ENCODE results near the gene NELFB. TPM values are rescaled to one million over a fixed set of nuclear protein-coding genes. Genes with fewer than 3 reads are reported as not detected.

NELFB gene
- total and polyA plus RNA-seq, 2 of the 4 experiments (the other 2 are of a cell fraction) = 36.9 to 66.0 TPM

GRCh38 chr9:137269231-137269772, 14.2 kb downstream of the NELFB start:
- BruUV-seq (replicated peaks) = no TSS peak
- ChIA-PET POLR2A (ENCODE audit: unreplicated experiment) (no interaction called here), CTCF (no interaction called here)
- H3K18ac ChIP-seq (ENCODE audit: low read depth, low read length) = no peak overlapping the region
- H4K8ac ChIP-seq (ENCODE audit: low read depth in 2 of 2, low read length in 2 of 2) = peak overlapping the region in 1 of 2 experiments; percentile 39; a peak in 1 of 4 replicates
- H3K56ac ChIP-seq (ENCODE audit: extremely low read depth, insufficient read depth, low read length) = no peak overlapping the region
- H3K14ac ChIP-seq (replicated peaks; ENCODE audit: low read depth, low read length) = 0 out of 2 replicates have a peak overlapping the region, but pooled peaks have one; percentile 55
- no peak overlapping the region for H3K4me3 ChIP-seq (ENCODE audit: insufficient read depth, low read depth, low read length)
- DNase-seq (peak; percentile 60), ATAC-seq (ENCODE audit: low read depth) (peak; percentile 77)
- peaks cover 29% of the 10 kb centered on the region for H4K20me1 ChIP-seq (ENCODE audit: insufficient read depth, low read length)
- H3K4ac ChIP-seq (ENCODE audit: low read depth, low read length) = peak overlapping the region; percentile 72
- H3K4me1 ChIP-seq (ENCODE audit: control insufficient read depth, insufficient read depth, low read length) = peaks cover 12% of the 10 kb centered on the region
- H2AK5ac ChIP-seq (ENCODE audit: low read depth, low read length) = peak overlapping the region; percentile 93
- H3K9me3 ChIP-seq (ENCODE audit: control insufficient read depth, insufficient read depth, low read length) = no peaks in the 10 kb centered on the region
- H4K5ac ChIP-seq (ENCODE audit: low read depth, low read length) = no peak overlapping the region
- peak overlapping the region; percentile 51 for H2BK5ac ChIP-seq (ENCODE audit: low read depth, low read length, poor library complexity, severe bottlenecking)
- TF ChIP-seq MXI1 (IDR thresholded peaks at IDR 0.05; ENCODE audit: borderline replicate concordance, low read depth, low read length) (peak; percentile 48; the same call in 1 of the 2 replicates), BHLHE40 (IDR thresholded peaks at IDR 0.05; ENCODE audit: low read depth, low read length) (peak; percentile 70), POLR2A (IDR thresholded peaks at IDR 0.05; ENCODE audit: low read depth, low read length) (no peak), CEBPB (IDR thresholded peaks at IDR 0.05; ENCODE audit: low read depth, low read length) (peak; percentile 50)
- TF ChIP-seq, protein P1, sequence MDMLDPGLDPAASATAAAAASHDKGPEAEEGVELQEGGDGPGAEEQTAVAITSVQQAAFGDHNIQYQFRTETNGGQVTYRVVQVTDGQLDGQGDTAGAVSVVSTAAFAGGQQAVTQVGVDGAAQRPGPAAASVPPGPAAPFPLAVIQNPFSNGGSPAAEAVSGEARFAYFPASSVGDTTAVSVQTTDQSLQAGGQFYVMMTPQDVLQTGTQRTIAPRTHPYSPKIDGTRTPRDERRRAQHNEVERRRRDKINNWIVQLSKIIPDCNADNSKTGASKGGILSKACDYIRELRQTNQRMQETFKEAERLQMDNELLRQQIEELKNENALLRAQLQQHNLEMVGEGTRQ (IDR thresholded peaks at IDR 0.05; ENCODE audit: low read depth, low read length) = peak; percentile 88
- H3K36me3 ChIP-seq (ENCODE audit: control insufficient read depth, insufficient read depth, low read length) = peaks cover 61% of the 10 kb centered on the region
- dilution Hi-C loops (cut with HindIII; ENCODE audit: low sequenced_read_pairs, unreplicated experiment) (no loop called here), in situ Hi-C loops (cut with MboI; ENCODE audit: low sequenced_read_pairs) (no loop called here), intact Hi-C loops (cut with micrococcal nuclease) (no loop called here)
- peak overlapping the region; percentile 36; the same call in 1 of the 2 replicates for H3K27ac ChIP-seq (ENCODE audit: insufficient read depth, low read length)
- H3K9me1 ChIP-seq (ENCODE audit: insufficient read depth, low read length) = peaks cover 14% of the 10 kb centered on the region
- H3K27me3 ChIP-seq (ENCODE audit: control insufficient read depth, insufficient read depth, low read length) = no peaks in the 10 kb centered on the region
- H2AFZ ChIP-seq (replicated peaks; ENCODE audit: low read length, poor library complexity) = peak overlapping the region; percentile 44
- H4K91ac ChIP-seq (ENCODE audit: insufficient read depth, low read depth, low read length) = no peak overlapping the region; the same call in 1 of the 2 replicates
- peak overlapping the region; percentile 62 for H2AK9ac ChIP-seq (replicated peaks; ENCODE audit: low read depth, low read length, poor library complexity)
- peak overlapping the region; percentile 48; the same call in 1 of the 2 replicates for H2BK20ac ChIP-seq (ENCODE audit: low read depth, low read length)
- no peak overlapping the region for H3K23ac ChIP-seq (ENCODE audit: low read depth, low read length)
- WGBS, 2 experiments (ENCODE audit: extremely low coverage in 2 of 2, insufficient read length in 1 of 2) = 38% methylated on average over 4 of the region's 17 CpGs; no CpG with 5 or more reads in 1 of the 2 experiments
- peak overlapping the region; percentile 5; the same call in 1 of the 2 replicates for H3K4me2 ChIP-seq (ENCODE audit: low read depth, low read length)
- 0 out of 2 replicates have a peak overlapping the region, but pooled peaks have one; percentile 16 for H2BK120ac ChIP-seq (ENCODE audit: low read depth, low read length)
- no peak overlapping the region for H3K9ac ChIP-seq (ENCODE audit: low read depth, low read length)
- peaks cover 13 to 70% of the 10 kb centered on the region in 2 experiments; a peak in 3 of 4 replicates for H3K79me1 ChIP-seq (ENCODE audit: low read depth in 1 of 2, low read length in 2 of 2)
- H2BK15ac ChIP-seq (ENCODE audit: low read depth, low read length) = no peak overlapping the region

Data from IMR-90 (cell line).